Ishikawa (cell line): ENCODE data around the gene UST.

Experiments
- CEBPB ChIP-seq: IDR thresholded peaks from 2 replicates; pipeline ENCODE4 v1.6.1; 2012
- CREB1 ChIP-seq: IDR thresholded peaks from 2 replicates; pipeline ENCODE4 v1.6.1; 2012; ENCODE audit warnings: low read depth
- EGR1 ChIP-seq: IDR thresholded peaks from 2 replicates; pipeline ENCODE4 v1.6.1; 2012
- EP300 ChIP-seq: IDR thresholded peaks from 2 replicates; pipeline ENCODE4 v1.6.1; 2012; ENCODE audit warnings: borderline replicate concordance
- FOXM1 ChIP-seq: IDR thresholded peaks from 2 replicates; pipeline ENCODE4 v1.6.1; 2012; ENCODE audit warnings: low read depth, borderline replicate concordance
- MAX ChIP-seq: IDR thresholded peaks from 2 replicates; pipeline ENCODE4 v1.6.1; 2012
- NFIC ChIP-seq: IDR thresholded peaks from 2 replicates; pipeline ENCODE4 v1.6.1; 2012
- RAD21 ChIP-seq: IDR thresholded peaks from 2 replicates; pipeline ENCODE4 v1.6.1; 2012; ENCODE audit warnings: low read depth
- TAF1 ChIP-seq: IDR thresholded peaks from 2 replicates; pipeline ENCODE4 v1.6.1; 2012; ENCODE audit warnings: low read depth, mild to moderate bottlenecking
- TCF12 ChIP-seq: IDR thresholded peaks from 2 replicates; pipeline ENCODE4 v1.6.1; 2012; ENCODE audit warnings: low read depth
- TEAD4 ChIP-seq: IDR thresholded peaks from 2 replicates; pipeline ENCODE4 v1.6.1; 2012
- USF1 ChIP-seq: IDR thresholded peaks from 2 replicates; pipeline ENCODE4 v1.6.1; 2012
- YY1 ChIP-seq: IDR thresholded peaks from 2 replicates; pipeline ENCODE4 v1.6.1; 2012; ENCODE audit warnings: low read depth
- ZBTB7A ChIP-seq: IDR thresholded peaks from 2 replicates; pipeline ENCODE4 v1.6.1; 2012; ENCODE audit warnings: low read depth
- TF ChIP-seq, protein P1 (sequence below): IDR thresholded peaks from 2 replicates; pipeline ENCODE4 v1.6.1; 2012; ENCODE audit warnings: low read depth, mild to moderate bottlenecking

UST gene

GRCh38 chr6:149122850-149123821, 376.3 kb downstream of the UST start:
- TF ChIP-seq FOXM1 (no peak), USF1 (no peak), ZBTB7A (no peak), NFIC (no peak), EGR1 (no peak), TEAD4 (no peak), TAF1 (no peak), RAD21 (no peak), CREB1 (no peak), MAX (no peak), YY1 (no peak), CEBPB (no peak), TCF12 (no peak), EP300 (no peak)
- TF ChIP-seq, protein P1, sequence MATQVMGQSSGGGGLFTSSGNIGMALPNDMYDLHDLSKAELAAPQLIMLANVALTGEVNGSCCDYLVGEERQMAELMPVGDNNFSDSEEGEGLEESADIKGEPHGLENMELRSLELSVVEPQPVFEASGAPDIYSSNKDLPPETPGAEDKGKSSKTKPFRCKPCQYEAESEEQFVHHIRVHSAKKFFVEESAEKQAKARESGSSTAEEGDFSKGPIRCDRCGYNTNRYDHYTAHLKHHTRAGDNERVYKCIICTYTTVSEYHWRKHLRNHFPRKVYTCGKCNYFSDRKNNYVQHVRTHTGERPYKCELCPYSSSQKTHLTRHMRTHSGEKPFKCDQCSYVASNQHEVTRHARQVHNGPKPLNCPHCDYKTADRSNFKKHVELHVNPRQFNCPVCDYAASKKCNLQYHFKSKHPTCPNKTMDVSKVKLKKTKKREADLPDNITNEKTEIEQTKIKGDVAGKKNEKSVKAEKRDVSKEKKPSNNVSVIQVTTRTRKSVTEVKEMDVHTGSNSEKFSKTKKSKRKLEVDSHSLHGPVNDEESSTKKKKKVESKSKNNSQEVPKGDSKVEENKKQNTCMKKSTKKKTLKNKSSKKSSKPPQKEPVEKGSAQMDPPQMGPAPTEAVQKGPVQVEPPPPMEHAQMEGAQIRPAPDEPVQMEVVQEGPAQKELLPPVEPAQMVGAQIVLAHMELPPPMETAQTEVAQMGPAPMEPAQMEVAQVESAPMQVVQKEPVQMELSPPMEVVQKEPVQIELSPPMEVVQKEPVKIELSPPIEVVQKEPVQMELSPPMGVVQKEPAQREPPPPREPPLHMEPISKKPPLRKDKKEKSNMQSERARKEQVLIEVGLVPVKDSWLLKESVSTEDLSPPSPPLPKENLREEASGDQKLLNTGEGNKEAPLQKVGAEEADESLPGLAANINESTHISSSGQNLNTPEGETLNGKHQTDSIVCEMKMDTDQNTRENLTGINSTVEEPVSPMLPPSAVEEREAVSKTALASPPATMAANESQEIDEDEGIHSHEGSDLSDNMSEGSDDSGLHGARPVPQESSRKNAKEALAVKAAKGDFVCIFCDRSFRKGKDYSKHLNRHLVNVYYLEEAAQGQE = no peak

- TF ChIP-seq RAD21 (no peak), EP300 (no peak), NFIC (no peak), TCF12 (no peak), TEAD4 (no peak), CEBPB (no peak)
Observed at GRCh38 chr6:149125309-149125708, 378.5 kb downstream of the UST start.
